ENCODE measurements around the gene PROS1.
"Not testable (repeated sequence)": the region's sequence is repeated elsewhere in the genome, so short reads cannot be mapped to it uniquely, and the experiment has no call there.

The PROS1 gene

DNA sequence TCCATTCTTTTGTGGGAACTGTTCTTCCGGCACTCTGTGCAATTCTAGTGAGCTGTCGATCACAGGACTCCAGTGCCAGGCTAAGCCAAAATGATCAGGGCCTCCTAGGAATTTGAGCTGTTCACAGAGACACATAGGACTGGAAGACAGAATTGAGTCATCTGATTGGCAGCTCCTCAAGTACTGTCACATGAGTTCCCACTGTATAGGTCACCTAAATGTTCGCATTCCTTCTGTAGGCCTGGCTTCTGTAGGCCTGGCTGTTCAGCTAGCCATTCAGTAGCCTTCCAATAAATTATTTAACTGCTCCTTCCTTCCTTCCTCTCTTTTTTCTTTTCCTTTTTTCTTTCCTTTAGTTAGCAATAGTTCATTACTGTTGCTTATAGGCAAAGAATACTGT, 4.3 kb downstream of the PROS1 start:
- no peak for DNase-seq

DNA sequence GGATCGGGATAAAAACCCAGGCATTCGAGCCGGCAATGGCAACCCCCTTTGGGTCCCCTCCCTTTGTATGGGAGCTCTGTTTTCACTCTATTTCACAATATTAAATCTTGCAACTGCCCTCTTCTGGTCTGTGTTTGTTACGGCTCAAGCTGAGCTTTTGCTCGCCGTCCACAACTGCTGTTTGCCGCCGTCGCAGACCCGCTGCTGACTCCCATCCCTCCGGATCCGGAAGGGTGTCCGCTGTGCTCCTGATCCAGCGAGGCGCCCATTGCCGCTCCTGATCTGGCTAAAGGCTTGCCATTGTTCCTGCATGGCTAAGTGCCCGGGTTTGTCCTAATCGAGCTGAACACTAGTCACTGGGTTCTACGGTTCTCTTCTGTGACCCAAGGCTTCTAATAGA, 8.6 kb downstream of the PROS1 start:
- DNase-seq = not testable (repeated sequence)

DNA sequence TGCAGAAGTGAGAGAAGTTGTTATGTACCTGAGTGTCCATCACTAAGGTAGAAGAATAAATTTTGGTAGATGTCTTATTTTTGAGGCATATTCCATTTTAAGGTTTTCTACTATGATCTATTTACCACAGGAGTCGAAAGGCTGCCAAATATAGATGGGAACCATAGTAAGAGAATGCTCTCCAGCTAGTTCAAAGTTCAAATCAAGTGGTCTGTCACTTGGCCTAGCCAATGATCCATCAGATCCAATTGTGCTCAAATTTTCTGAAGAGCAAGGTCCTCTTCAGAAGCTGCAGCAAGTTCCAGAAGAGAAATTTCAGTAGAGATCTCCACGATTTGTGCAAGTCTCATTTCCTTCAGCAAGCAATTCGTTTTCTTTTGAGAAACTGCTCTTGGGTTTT, 10.9 kb downstream of the PROS1 start:
- no peak for DNase-seq

GRCh38 chr3:93961489-93961888, 12.2 kb downstream of the PROS1 start:
- DNase-seq = no peak

- DNase-seq = no peak
Measured at GRCh38 chr3:93961026-93961425, 12.7 kb downstream of the PROS1 start.

- DNase-seq = peak; percentile 8
Measured at GRCh38 chr3:93949958-93950357, 23.7 kb downstream of the PROS1 start.

DNA sequence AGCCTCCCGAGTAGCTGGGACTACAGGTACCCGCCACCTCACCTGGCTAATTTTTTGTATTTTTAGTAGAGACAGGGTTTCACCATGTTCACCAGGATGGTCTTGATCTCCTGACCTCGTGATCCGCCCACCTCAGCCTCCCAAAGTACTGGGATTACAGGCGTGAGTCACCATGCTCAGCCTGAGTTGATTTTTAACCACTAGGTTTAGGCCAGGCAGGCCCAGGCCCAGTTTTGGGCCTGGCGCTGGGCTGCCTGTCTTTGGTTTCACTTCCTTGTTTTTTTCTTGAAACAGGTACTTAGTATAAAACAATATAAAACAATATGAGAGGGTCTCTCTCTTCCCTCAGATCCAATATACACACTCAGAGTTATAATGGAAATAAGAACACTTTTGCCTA, 36.2 kb downstream of the PROS1 start:
- DNase-seq = not testable (repeated sequence)

DNA sequence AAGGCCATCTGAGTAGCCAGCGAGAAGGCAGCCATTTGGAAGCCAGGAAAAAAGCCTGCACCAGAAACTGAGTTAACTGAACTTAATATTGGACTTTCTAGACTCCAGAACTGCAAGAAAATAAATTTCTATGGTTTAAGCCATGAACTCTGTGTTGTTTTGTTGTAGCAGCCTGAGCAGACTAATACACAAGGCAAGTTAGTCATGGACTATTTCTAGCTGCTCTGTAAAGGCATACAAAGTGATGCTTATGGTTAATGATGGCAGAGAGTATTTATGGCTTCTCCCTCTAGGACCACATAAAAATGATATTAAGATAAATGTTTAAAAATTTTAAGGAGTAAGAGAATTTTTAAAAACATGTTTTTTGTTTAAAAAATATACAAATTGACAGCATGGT, 37.1 kb downstream of the PROS1 start:
- DNase-seq = no peak

- DNase-seq = no peak
Measured at GRCh38 chr3:93934366-93935046, 39.2 kb downstream of the PROS1 start.

DNA sequence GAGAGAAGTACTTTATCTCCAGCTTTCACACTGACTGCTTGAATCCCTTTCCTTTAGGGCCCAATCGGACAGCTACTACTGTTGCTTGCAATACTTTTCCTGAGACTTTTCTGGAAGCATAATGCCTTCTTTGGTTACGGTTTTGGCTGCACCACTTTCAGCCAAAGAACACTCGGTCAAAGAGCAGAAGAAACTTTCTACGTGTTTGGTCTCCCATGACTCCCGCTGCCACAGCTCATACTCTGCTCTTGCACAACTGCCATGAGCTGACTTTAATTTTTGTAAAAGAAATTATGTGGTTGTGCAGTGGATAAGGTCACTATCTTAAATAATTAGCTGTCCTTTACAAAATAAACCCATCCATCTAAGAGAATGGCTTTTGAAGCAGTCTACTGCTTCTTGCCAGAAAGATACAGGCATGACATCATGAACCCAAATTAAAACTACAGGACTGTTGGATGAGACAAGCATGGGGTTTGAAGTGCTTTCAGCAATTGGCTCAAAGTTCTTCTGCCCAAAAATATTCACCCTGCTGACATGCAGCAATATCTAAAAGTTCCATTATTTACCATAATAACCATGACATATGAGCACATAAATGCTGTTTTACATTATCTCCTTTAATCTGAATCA, 42.0 kb downstream of the PROS1 start:
- DNase-seq = no peak

- no peak for DNase-seq
Measured at GRCh38 chr3:93930041-93930440, 43.7 kb downstream of the PROS1 start.

- no peak for DNase-seq
Measured at GRCh38 chr3:93926789-93927188, 46.9 kb downstream of the PROS1 start.

- no peak for DNase-seq
Measured at GRCh38 chr3:93924491-93924890, 49.2 kb downstream of the PROS1 start.

DNA sequence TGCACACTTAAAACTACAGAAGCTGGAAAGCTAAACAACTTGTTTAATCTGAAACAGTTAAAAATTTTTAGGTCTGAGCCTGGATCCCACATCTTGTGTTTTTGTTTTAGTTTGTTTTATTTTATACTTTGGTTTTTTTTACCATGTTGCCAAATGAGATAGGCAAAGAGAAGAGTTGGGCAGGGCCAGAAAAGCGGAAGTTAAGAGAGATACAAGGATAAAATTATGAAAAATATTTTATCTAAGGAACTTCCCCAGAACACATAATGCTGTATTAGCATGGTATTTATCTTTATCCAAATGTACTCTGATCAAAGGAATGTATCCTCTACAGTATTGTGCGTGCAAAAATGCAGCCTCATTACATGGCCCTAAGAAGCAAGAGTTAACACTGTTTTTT, 50.7 kb downstream of the PROS1 start:
- no peak for DNase-seq

GRCh38 chr3:93917546-93918029, 56.1 kb downstream of the PROS1 start:
- not testable (repeated sequence) for DNase-seq

GRCh38 chr3:93913623-93914022, 60.1 kb downstream of the PROS1 start:
- DNase-seq = not testable (repeated sequence)

GRCh38 chr3:93911206-93911605, 62.5 kb downstream of the PROS1 start:
- no peak for DNase-seq

DNA sequence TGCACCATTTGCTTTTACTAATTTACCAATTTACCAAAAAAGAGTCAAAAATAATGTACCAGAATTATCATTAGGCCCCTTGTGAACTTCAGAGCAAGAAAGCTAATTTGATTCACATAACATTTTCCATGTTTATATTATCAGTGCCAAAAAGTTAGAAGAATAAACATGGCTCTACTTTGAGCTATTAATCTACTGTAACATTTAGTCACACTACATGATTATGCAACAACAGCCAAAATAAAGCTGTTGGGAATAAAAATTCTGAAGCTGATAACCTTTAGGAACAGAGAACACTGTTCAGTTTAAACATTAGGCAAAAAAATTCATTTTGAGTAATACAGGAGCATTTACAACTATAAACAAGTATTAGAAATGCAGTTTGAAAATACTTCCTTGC, 63.6 kb downstream of the PROS1 start:
- no peak for DNase-seq

DNA sequence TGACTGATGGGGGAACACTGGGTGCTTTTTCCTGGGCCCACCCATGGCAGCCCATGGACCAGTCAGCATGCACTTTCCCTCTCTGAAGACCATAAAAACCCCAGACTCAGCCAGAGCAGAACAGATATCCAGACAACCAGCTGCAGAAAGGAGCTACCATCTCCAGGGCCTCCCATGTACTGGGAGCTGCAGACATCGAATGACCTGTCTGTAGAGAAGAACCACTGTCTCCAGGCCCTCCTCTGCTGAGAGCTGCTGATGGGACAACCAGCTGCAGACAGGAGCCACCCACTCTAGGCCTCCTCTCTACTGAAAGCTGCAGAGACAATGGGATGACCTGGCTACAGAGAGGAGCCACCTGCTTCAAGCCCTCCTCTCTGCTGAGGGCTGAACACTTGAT, 66.6 kb downstream of the PROS1 start:
- DNase-seq = no peak

GRCh38 chr3:93906245-93906644, 67.5 kb downstream of the PROS1 start:
- DNase-seq = no peak

GRCh38 chr3:93904568-93904967, 69.1 kb downstream of the PROS1 start:
- DNase-seq = no peak

DNA sequence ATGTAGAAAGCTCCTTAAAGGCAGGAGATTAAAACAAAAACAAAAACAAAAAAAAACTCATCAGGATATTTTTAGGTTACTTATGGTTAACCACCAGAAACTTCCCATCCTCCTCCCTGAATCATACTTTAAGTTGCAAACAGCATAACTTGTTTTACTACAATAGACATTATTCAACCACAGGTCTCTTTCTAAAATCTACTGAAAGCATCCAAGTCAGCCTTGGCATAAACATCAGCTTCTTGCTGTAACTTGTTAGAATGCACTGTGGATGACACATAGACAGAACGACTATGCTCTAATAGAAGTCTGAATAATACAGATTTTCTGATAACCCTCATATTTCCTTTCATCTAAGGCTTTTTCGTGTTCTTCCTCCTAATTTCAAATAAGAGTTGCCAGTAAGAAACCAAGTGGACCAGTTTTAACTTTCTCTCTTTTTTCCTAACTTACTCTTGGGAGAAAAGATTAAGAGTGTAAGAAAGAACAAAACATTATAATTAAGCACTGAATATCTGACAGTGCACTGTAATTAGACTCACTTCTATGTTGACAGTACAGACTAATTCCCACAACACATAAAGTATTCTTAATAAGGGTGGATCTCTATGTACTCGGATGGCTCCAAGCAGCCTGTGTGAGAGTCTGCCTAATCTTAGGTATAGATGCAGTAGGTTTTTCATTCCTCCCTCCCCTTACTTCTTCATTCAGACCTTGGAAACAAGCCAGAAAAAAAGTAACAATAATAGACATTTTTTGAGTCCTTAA, 95.3 kb downstream of the PROS1 start:
- DNase-seq = not testable (repeated sequence)

- DNase-seq = not testable (repeated sequence)
Measured at GRCh38 chr3:93877427-93877826, 96.3 kb downstream of the PROS1 start.

DNA sequence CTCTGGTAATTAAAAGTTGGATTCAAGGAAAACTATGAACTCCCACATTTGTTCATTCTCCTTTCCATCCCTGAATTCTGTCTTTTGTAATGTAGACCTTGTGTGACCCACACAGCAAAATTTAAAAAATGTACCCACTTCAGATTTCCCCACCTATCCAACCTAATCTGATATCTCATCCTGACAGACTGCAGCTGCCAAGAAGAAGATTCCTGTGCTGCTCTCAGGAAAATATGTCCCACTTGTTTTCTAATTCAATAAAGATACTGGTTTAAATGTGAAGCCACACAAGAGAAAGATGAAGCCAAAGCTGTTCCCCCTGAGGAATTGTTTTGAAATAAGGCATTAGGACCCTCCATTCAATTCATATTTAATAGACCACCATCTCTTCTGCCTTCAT, 100.3 kb downstream of the PROS1 start:
- DNase-seq = not testable (repeated sequence)
